GM12878 (cell line): ENCODE data around the gene ZNF385C.

Experiments used
- MTA3 ChIP-seq: IDR thresholded peaks from 2 replicates; pipeline ENCODE4 v1.6.1; 2012; ENCODE audit warnings: low read length, inconsistent platforms, borderline replicate concordance
- POLR2AphosphoS5 ChIP-seq: IDR thresholded peaks from 2 replicates; pipeline ENCODE4 v1.6.1; 2011; ENCODE audit warnings: mild to moderate bottlenecking, low read length, inconsistent platforms
- STAT1 ChIP-seq: fragments of 450-650 bp; conservative IDR thresholded peaks from 2 replicates; pipeline ENCODE4 v1.6.1; 2014; ENCODE audit warnings: antibody characterized with exemption, mild to moderate bottlenecking
- TAF1 ChIP-seq: IDR thresholded peaks from 2 replicates; pipeline ENCODE4 v1.6.1; 2011; ENCODE audit warnings: mild to moderate bottlenecking, low read depth, low read length, borderline replicate concordance
- TBL1XR1 ChIP-seq: IDR thresholded peaks from 2 replicates; pipeline ENCODE4 v1.6.1; 2012; ENCODE audit warnings: low read depth, low read length, improper control_type of control experiment
- TF ChIP-seq, protein P1 (sequence below): IDR thresholded peaks from 2 replicates; pipeline ENCODE4 v1.6.1; 2011; ENCODE audit warnings: borderline replicate concordance, low read depth, mild to moderate bottlenecking, moderate library complexity, mixed read lengths, low read length; ENCODE audit not compliant: insufficient read depth; ENCODE audit errors: extremely low read length
- TF ChIP-seq, protein P2 (sequence below): fragments of 450-650 bp; IDR thresholded peaks from 2 replicates; pipeline ENCODE4 v1.6.1; 2017; ENCODE audit warnings: antibody characterized with exemption, mild to moderate bottlenecking, moderate library complexity
- TF ChIP-seq, protein P3 (sequence below), 3 experiments: IDR thresholded peaks in 2 of 3; conservative IDR thresholded peaks in 1 of 3; 2 replicates each; pipeline ENCODE4 v1.5.1; 2011; ENCODE audit warnings: low read depth in 3 of 3, low read length in 3 of 3, mild to moderate bottlenecking in 3 of 3, control low read depth in 2 of 3, moderate library complexity in 2 of 3, inconsistent platforms in 1 of 3, mixed read lengths in 1 of 3; ENCODE audit not compliant: control insufficient read depth in 2 of 3, insufficient read depth in 1 of 3; ENCODE audit errors: extremely low read depth in 1 of 3

DNA sequence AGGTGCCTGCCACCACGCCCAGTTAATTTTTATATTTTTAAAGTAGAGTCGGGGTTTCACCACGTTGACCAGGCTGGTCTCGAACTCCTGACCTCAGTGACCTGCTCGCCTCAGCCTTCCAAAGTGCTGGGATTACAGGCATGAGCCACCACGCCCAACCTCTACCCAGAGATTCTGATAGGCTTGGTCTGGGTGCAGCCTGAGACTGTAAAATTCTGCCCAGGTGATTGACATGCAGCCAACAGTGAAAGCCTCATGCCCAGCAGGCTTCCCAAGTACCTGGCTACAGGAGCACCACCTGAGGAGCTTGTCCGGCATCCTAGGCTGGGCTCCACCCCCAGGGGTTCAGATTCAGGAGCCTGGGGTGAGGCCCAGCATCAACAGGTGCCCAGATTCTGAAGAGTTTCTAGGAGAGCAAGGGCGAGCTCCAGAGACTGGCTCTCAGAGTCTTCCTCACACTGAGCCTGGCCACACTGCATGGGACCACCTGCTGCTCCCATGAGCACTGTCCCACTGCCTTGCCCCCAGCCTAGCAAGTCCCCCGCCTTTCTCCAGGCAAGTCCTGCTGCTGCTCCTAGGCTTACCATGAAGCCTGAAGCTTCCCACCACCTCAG, 16.6 kb downstream of the ZNF385C start:
- TF ChIP-seq STAT1: no peak
- no peak for TF ChIP-seq POLR2AphosphoS5
- TF ChIP-seq, protein P1, sequence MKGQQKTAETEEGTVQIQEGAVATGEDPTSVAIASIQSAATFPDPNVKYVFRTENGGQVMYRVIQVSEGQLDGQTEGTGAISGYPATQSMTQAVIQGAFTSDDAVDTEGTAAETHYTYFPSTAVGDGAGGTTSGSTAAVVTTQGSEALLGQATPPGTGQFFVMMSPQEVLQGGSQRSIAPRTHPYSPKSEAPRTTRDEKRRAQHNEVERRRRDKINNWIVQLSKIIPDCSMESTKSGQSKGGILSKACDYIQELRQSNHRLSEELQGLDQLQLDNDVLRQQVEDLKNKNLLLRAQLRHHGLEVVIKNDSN: no peak
- TF ChIP-seq, protein P2, sequence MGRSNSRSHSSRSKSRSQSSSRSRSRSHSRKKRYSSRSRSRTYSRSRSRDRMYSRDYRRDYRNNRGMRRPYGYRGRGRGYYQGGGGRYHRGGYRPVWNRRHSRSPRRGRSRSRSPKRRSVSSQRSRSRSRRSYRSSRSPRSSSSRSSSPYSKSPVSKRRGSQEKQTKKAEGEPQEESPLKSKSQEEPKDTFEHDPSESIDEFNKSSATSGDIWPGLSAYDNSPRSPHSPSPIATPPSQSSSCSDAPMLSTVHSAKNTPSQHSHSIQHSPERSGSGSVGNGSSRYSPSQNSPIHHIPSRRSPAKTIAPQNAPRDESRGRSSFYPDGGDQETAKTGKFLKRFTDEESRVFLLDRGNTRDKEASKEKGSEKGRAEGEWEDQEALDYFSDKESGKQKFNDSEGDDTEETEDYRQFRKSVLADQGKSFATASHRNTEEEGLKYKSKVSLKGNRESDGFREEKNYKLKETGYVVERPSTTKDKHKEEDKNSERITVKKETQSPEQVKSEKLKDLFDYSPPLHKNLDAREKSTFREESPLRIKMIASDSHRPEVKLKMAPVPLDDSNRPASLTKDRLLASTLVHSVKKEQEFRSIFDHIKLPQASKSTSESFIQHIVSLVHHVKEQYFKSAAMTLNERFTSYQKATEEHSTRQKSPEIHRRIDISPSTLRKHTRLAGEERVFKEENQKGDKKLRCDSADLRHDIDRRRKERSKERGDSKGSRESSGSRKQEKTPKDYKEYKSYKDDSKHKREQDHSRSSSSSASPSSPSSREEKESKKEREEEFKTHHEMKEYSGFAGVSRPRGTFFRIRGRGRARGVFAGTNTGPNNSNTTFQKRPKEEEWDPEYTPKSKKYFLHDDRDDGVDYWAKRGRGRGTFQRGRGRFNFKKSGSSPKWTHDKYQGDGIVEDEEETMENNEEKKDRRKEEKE: no peak
- TF ChIP-seq MTA3: no peak
- no peak for TF ChIP-seq TBL1XR1
- TF ChIP-seq, protein P3, sequence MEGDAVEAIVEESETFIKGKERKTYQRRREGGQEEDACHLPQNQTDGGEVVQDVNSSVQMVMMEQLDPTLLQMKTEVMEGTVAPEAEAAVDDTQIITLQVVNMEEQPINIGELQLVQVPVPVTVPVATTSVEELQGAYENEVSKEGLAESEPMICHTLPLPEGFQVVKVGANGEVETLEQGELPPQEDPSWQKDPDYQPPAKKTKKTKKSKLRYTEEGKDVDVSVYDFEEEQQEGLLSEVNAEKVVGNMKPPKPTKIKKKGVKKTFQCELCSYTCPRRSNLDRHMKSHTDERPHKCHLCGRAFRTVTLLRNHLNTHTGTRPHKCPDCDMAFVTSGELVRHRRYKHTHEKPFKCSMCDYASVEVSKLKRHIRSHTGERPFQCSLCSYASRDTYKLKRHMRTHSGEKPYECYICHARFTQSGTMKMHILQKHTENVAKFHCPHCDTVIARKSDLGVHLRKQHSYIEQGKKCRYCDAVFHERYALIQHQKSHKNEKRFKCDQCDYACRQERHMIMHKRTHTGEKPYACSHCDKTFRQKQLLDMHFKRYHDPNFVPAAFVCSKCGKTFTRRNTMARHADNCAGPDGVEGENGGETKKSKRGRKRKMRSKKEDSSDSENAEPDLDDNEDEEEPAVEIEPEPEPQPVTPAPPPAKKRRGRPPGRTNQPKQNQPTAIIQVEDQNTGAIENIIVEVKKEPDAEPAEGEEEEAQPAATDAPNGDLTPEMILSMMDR (IDR thresholded peaks at IDR 0.05 in 2 of 3, conservative IDR thresholded peaks at IDR 0.05 in 1 of 3; ENCODE audit: control insufficient read depth in 2 of 3, extremely low read depth in 1 of 3, insufficient read depth in 1 of 3, low read depth in 3 of 3, low read length in 3 of 3): no peak
- no peak for TF ChIP-seq TAF1
